ENCODE measurements around the gene RWDD3.

DNA sequence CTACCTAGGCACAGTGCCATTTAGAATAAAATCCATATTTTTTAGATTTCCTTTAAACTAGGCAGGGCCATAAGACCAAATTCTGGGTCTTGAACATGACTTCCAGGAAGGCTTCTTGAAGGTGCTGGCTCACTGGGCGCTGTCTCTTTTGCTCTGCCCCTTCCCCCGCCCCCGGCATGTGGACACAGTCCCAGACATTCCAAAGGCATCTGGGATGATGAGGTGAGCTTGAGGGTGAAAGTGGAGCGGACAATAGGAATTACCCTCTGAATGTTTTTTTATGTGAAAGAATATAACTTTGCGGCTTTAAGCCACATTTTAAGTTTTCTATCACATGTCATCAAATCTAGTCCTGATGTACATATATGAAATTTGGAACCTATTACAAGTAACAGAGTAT is 29.4 kb downstream of the RWDD3 start:
- TF ChIP-seq CTCF (IDR thresholded peaks at IDR 0.05; ENCODE audit: insufficient read depth, low read length, poor library complexity, severe bottlenecking) (no peak), EZH2phosphoT487 (conservative IDR thresholded peaks at IDR 0.05; ENCODE audit: low read length) (no peak)

All from SU-DHL-6 (cell line).